ENCODE measurements around the gene CLEC4E.

GRCh38 chr12:8501720-8502119, 39.0 kb downstream of the CLEC4E start:
- TF ChIP-seq GATA3 (IDR thresholded peaks at IDR 0.05; ENCODE audit: low read depth, low read length): no peak
- TF ChIP-seq GATA2 (IDR thresholded peaks at IDR 0.05; ENCODE audit: low read depth, low read length): no peak
